HG03103 (cell line): Measurements from ENCODE around the gene SPATA22.
"Not testable (repeated sequence)": the region's sequence is repeated elsewhere in the genome, so short reads cannot be mapped to it uniquely, and the experiment has no call there.

ENCODE experiments used
- ATAC-seq: cut with Tn5 transposase; IDR thresholded peaks from one replicate; pipeline ENCODE4 v1.9.1; 2021; ENCODE audit warnings: low read depth; ENCODE audit not compliant: unreplicated experiment

Gene SPATA22

DNA sequence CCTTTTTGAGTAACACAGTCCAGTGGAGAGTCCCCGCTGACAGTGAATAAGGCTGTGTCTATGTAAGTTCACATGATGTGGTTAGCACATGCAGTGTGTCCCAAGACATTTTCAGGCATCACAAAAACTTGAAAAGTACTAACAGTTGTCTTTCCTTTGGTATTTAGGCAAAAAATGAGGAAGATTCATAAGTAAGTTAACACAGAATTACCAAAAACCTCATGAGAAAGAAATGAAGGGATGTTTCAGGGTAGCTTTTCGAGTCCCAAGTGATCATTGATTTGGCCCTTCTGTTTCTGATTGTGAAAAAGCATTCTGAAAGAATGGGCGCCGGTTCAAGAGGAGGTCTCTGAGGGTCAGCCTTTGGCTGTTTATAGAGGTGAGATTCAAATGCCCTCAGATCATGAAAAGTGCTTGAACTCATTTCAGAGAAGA is 3.6 kb upstream of the SPATA22 start:
- no peak for ATAC-seq

DNA sequence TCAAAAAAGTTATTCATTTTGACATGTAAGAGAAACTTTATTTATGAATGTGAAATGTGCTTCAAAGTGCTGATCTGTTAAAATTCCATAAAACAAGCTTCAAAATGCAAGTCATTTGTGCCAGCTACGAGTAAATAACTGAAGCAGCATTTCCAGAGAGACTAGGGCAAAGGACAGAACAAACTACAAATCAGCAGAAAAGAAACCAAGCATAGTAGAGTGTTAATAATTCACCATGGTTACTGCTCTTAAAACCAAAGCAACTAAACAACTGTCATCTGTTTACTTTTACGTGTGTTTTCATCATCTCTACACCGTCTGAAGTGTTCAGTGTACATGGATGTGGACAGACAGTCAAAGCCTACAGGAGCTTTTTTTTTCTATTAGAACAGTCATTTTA is 2.6 kb upstream of the SPATA22 start:
- no peak for ATAC-seq

DNA sequence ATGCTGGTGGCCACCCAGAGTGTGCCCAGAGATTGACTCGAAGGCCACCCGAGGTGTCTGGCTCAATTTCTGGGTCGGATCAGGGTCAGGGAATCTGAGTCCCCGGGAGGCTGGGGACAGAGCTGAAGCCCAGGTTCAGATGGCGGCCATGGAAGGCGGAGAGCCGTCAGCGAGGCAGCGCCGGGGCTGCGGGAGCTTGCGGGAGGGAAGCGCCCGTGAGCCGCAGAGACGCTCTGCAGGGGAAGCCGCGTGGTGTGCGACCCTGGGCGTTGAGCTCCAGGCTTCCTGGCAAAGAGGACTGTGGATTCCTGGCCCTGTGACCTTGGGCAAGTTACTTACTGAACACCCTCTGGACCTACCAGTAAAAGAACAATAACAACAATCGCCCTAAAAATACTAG is 518 bp upstream of the SPATA22 start:
- ATAC-seq = no peak

DNA sequence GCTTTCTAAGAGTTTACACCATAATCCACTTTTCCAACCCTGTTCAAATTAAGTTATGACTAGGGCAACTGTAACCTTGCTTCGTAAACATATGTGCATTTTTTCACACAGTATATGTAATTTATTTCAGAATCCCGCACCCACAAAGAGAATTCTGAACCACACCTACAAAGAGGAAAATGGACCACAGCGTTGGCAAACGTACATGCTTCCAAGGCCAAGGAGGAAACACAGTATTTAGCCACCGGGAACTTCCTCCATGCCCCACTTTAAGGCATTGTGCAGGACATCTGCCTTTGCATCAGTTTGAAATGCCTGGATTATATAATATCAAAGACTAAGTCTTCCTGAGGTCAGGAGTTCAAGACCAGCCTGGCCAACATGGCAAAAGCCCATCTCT is 2.1 kb downstream of the SPATA22 start:
- ATAC-seq = no peak

DNA sequence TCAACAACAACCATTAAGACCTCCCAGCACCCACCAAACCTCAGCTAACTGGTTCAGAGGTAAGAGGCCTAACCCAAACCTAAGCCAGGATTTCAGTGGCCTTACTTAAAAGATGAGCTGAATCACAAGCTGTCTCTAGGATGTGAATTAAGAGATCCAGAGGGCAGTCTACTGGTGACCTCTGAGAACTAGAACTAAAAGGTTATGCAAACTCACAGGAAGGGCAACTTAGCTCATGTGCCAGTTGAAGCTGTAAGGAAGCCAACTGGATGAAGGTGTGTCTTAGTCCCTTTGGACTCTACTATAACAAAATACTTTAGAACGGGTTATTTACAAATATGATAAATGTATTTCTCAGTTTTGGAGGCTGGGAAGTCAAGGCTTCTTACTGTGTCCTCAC is 5.3 kb downstream of the SPATA22 start:
- ATAC-seq = not testable (repeated sequence)

DNA sequence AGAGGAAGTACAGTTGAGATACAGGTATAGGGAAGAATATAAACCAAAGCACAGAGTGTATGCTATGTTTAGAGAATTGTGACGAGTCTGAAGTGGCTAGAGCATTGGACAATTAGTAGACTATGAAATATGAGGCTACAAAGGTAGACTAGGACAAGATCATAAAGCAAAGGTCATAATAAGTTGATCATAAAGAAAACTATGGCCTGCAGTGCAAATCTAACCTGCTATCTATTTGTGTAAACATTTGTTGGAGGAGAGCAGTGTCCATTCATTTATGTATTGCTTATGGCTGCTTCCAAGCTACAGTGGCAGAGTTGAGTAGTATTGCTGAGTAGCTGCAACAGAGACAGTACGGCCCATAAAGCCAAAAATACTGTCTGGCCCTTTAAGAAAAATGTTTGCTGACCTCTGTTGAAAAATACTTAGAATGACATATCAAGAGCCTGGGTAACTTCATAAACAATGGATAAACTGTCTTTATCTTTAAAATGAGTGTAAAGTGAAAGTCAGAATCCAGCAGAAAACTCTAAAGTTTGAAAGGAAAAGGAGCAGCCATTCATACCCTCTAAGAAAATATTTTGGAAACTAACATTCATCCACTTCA is 23.5 kb downstream of the SPATA22 start:
- no peak for ATAC-seq

DNA sequence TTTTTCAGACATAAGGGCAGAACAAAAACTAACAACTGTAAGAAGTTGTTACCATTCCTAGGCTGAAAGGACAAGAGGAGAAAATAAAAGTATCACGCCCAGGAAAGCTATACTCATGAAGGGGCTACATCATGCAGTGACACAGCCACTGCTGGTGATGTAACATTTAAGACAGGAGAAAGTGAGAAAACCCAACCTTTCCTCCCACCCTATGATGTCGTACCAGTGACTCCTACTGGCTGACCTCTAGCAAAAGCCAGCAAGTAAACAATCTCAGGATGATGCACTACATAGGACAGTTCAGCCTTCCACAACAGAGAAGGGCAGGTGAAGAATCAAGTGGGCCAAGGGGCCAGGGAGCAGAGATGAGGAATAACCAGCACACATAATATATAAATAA is 24.0 kb downstream of the SPATA22 start:
- ATAC-seq = no peak

DNA sequence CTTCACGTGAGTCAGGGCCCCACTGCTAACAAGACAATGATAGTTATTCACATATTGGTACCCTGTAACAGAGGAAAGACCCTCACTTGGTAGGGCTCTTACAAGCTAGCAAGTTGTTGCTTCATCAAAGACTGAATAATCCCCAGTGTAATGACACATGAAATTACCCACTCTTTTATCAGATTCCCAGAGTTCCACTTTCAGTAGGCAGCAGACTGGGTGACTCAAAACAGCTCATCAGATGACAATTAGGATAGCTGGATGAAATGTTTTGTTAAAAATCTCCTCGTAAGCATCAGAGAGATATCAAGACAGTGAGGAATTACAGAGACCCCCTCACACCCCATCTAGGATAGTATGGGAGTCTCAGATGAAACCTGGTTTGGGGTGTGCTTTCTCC is 31.2 kb downstream of the SPATA22 start:
- ATAC-seq = no peak

DNA sequence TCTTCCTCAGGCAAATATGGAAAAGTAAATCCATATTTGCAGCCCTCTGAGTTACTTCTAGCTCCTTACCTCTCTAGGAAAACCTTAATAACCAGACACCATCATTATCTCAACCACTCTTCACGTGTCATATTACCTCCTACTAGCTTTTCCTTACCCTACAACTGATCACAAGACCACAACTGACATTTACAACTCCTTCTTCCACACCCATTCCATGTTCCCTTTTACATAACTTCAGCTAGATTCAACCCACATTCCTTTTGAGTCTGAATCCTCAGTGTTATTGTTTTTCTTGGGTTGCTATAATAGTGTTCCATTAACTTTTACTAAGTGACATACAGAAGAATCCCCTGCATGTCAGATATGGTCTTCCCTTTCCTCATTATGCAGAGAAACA is 33.3 kb downstream of the SPATA22 start:
- ATAC-seq = no peak

DNA sequence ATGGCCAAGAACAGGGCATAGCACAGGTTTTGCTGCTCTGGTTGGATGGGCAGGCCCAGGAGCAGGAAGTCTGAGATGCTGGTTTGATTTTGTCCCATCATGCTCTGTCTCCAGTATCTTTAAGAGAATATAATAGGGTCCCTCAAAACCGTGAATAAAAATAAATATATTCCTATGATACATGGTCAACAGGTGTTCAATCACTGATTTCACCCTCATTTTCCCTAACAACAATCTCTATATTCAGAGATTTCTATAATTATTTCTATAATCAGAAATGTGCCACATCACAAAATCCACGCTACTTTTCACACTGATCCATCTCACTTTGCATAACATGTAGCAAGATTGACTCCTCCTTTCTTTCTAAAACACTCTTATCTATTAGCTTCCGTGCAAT is 37.9 kb downstream of the SPATA22 start, which contains the start of gene OR1E2:
Gene OR1E2 (minus strand): TSS at position 101 of the 400 bp plus-strand sequence. CDS start 0 bp downstream, at position 101.
- ATAC-seq = no peak

DNA sequence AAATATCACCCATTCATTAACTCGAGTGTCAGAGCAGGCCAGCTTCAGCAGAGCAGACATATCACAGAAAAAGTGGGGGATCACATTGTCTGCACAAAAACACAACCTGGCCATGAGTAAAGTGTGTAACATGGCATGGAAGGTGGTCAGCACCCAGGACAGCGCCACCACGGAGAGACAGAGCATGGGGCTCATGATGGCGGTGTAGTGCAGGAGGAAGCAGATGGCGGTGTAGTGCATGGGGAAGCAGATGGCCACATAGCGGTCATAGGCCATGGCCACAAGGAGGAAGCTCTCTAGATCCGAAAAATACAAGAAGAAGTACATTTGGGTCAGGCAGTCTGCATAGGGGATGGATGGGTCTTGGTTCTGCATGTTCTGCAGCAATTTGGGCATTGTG is 38.4 kb downstream of the SPATA22 start:
- not testable (repeated sequence) for ATAC-seq

DNA sequence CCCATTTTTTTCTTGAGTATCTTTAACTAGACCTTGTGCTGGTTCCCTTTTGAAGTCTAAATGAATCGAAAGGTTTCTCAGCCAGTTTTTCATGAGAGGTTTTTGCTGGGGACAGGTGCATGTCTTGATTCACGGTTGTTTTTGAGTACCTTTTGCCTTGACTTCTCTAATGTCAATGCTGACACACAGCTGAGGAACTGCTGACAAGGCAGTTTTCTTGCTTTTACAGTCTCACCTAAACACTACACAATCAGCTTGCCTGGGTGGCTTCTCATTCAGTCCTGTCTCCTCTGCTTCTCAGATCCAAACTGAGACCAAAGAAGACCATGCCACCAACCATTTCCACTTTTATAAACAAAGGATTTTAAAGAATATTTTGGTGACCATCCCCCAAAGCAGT is 53.4 kb downstream of the SPATA22 start:
- ATAC-seq = no peak

DNA sequence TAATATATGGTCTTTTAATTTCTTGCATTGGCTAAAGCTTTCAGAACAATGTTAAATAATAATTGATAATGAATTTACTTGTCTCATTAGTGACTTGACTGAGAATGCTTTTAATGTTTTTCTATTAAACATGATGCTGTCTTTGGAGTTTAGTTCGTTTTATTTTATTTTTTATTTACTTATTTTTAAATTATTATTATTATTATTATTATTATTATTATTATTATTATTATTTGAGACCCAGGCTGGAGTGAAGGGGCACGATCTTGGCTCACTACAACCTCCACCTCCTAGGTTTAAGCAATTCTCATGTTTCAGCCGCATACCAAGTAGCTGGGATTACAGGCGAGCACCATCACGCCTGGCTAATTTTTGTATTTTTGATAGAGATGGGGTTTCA is 56.0 kb downstream of the SPATA22 start:
- no peak for ATAC-seq

DNA sequence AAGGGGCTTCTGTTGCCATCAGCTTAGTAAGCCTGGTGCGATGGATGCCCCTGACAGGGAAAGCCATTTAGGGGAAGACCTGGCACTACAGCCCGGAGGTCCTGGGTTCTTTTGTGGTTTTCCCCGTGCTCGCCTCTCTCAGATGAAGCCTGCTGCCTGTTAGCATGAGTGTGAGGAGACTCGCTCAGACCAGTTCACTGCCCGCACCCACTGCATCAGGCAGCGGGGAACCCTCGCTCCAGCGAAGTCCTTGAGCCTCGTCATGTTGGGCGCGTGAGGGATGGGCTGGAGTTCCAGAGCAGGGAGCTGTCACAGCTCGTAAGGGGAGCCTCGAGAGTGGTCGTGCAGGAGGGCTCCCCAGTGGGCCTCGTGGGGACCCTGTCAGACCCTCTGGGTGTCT is 59.4 kb downstream of the SPATA22 start:
- not testable (repeated sequence) for ATAC-seq

DNA sequence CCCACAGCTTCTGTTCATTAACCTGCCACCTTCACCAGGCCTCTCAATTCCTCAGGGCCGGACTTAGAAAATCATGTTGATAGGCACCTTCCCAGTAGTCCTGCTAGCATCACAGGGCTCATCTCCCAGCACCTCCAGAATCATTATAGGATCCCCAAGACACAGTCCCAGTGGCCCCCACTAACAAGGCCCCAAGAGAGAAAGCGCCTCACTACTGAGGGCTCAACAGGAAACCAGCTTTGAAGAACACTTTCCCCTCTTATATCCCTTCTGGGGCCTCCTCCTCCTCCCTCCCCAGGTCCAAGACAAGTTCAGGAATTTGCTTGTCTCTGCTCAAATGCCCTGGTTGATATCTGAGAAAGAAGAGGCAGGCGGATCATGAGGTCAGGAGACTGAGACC is 60.5 kb downstream of the SPATA22 start, which contains the start of gene OR3A3:
Gene OR3A3 (plus strand): TSS at position 301 of the 400 bp plus-strand sequence.
- ATAC-seq = no peak

DNA sequence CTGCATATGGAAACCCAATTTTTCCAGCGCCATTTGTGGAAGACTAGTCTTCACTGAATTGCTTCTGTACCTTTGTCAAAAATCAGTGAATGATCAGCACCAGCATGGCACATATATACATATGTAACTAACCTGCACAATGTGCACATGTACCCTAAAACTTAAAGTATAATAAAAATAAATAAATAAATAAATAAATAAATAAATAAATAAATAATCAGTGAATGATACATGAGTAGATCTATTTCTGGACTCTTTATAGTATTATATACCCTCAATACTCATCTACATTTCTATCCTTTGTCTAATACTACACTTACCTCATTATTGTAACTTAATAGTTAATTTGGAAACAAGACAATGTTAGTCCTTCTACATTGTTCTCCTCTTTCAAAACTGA is 67.8 kb downstream of the SPATA22 start:
- not testable (repeated sequence) for ATAC-seq

DNA sequence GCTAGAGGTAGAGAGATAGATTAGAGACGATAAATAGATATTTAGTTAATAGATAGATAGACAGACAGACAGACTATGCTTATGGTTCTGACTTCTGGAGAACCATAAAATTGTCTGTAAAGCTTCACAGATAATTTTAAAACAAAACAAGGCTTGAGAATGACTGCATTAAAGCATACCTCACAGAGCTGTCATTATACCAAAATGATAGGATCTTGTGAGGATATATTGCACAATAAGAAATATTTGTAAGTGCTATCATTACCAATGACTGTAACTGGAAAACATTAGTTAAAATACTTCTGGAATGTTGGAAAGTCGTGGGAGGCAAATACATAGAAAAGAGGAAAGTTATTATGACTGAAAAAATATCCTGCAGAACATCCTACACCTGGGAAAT is 69.8 kb downstream of the SPATA22 start:
- no peak for ATAC-seq

DNA sequence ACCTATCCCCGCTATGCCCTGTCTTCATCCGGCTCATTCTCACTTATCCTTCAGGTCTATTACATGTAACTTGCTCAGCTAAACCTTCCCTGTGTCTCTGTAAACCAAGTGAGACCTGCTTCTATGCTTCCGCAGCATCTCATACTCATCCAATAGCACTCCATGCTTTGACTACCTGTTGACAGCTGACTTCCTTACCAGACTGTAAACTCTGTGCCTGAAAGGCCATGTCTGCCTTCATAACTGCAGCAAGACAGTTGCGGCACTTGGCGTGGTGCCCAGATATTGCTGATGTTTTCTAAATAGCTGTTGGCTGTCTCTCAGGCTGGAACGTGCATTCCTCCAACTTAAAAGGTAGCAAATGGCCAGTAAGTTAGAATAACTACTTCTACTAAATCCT is 71.6 kb downstream of the SPATA22 start:
- no peak for ATAC-seq

DNA sequence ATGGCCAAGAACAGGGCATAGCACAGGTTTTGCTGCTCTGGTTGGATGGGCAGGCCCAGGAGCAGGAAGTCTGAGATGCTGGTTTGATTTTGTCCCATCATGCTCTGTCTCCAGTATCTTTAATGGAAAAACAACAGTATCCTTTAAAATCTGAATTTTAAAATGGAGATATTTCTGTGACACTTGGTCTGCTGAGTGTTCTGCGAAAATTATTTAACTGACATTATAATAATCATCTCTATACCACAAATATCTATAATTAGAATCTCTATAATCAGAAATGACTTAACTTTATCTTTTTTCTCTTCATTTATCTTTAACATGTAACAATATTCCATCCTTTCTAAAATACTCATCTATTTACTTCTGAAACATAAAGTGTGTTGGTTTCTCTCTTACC is 73.3 kb downstream of the SPATA22 start, which contains the start of gene OR1E1:
Gene OR1E1 (minus strand): TSS at position 101 of the 400 bp plus-strand sequence. CDS start 0 bp downstream, at position 101.
- no peak for ATAC-seq

DNA sequence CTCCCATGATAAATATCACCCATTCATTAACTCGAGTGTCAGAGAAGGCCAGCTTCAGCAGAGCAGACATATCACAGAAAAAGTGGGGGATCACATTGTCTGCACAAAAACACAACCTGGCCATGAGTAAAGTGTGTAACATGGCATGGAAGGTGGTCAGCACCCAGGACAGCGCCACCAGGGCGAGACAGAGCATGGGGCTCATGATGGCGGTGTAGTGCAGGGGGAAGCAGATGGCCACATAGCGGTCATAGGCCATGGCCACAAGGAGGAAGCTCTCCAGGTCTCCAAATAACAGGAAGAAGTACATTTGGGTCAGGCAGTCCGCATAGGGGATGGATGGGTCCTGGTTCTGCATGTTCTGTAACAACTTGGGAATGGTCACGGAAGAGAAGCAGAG is 73.8 kb downstream of the SPATA22 start:
- ATAC-seq = not testable (repeated sequence)
